Esophagus (tissue), 2 donors: Measurements from ENCODE around the gene OPCML. TPM values are rescaled to one million over a fixed set of nuclear protein-coding genes. Genes with fewer than 3 reads are reported as not detected.

Experiments
- H3K27ac ChIP-seq, 2 donors: one replicate each; pipeline ENCODE4 v1.5.1; 2013; ENCODE audit warnings: low read depth in 2 of 2, mild to moderate bottlenecking in 2 of 2, inconsistent platforms in 1 of 2, low read length in 1 of 2, moderate library complexity in 1 of 2
- H3K27me3 ChIP-seq, 2 donors: one replicate each; pipeline ENCODE4 v1.6.1; 2013; ENCODE audit warnings: low read length in 2 of 2, control low read depth in 1 of 2, mild to moderate bottlenecking in 1 of 2; ENCODE audit not compliant: insufficient read depth in 2 of 2, control insufficient read depth in 1 of 2
- H3K36me3 ChIP-seq, 2 donors: one replicate each; pipeline ENCODE4 v1.6.1; 2013; ENCODE audit warnings: low read length in 1 of 2; ENCODE audit not compliant: control insufficient read depth in 2 of 2, insufficient read depth in 2 of 2
- H3K4me1 ChIP-seq, 2 donors: one replicate each; pipeline ENCODE4 v1.6.1; 2013; ENCODE audit warnings: low read length in 1 of 2; ENCODE audit not compliant: control insufficient read depth in 2 of 2, insufficient read depth in 2 of 2
- H3K4me3 ChIP-seq, 2 donors: one replicate each; pipeline ENCODE4 v1.5.1; 2013; ENCODE audit warnings: low read length in 2 of 2, mild to moderate bottlenecking in 2 of 2, low read depth in 1 of 2, moderate library complexity in 1 of 2
- H3K9me3 ChIP-seq, 2 donors: one replicate each; pipeline ENCODE4 v1.6.1; 2013; ENCODE audit warnings: mild to moderate bottlenecking in 2 of 2, low read depth in 1 of 2, low read length in 1 of 2, moderate library complexity in 1 of 2; ENCODE audit not compliant: control insufficient read depth in 2 of 2, insufficient read depth in 1 of 2
- WGBS, 2 donors: extraction: QIAGEN DNeasy Blood & Tissue Kit; methylation state at CpG; one replicate each; pipeline ENCODE4 v1.1.7; 2013; 5-methylcytosine and 5-hydroxymethylcytosine counted together
- polyA plus RNA-seq, 2 donors: library from polyadenylated mRNA; stranded (reverse); fragments of 200-250 nt; gene quantifications; one replicate each; pipeline ENCODE4 v1.2.3, GENCODE V29; 2013
- donor health status: healthy with polysubstance abuse.
- donor health status: Bipolar disorder and iron deficiency.

OPCML gene
- polyA plus RNA-seq, 2 donors, result 0.04 to 0.05 TPM

DNA sequence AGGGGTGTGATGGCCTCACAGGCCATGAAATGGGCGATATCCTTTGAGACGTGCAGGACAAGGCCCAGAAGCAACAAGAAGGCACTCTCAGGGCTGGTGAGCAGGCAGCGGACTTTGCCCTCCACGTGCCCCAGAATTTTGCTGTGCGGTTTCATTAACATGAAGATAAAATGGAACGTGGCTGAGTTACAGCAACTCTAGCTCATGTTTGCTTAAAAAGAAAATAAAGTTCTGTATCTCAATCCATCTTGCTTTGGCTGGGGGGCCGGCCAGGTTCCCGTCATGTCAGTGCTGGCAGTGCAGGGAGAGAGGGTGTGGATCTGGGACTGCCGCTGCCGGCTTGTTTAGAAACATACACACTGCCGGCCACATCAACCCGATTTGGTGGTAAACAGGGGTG lies 370.1 kb downstream of the OPCML start:
- Histone ChIP-seq H3K9me3 (no peaks in the 10 kb centered on the region), H3K27me3 (no peaks in the 10 kb centered on the region), H3K4me1 (no peaks in the 10 kb centered on the region), H3K4me3 (no peak overlapping the region), H3K36me3 (no peaks in the 10 kb centered on the region), H3K27ac (no peak overlapping the region)
- WGBS, 2 donors, result 52 to 68% methylated on average over 12 of the region's 12 CpGs

DNA sequence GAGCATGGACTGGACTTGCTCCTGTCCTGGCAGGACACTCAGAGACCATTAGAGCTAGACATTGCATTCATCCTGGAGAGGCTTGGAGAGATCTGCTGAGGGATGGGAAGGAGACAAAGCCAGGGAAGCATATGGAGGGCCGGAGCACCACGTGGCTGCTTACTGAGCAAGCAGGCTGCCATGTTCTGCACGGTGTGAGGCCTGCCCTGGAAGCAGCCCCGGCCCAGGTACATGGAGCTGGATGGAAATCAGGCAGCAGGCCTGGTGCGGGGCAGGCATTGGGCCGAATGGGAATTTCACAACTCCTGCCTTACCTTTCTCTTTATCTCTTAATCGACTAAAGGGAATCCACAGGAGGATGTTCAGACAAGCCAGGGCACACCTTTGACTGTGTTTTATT lies 371.5 kb downstream of the OPCML start:
- Histone ChIP-seq H3K4me3 (no peak overlapping the region), H3K4me1 (no peaks in the 10 kb centered on the region), H3K27me3 (no peaks in the 10 kb centered on the region), H3K36me3 (no peaks in the 10 kb centered on the region), H3K27ac (no peak overlapping the region), H3K9me3 (peaks cover 0 to 1% of the 10 kb centered on the region in 2 donors)
- 73% methylated on average over 7 of the region's 7 CpGs for WGBS, 2 donors

DNA sequence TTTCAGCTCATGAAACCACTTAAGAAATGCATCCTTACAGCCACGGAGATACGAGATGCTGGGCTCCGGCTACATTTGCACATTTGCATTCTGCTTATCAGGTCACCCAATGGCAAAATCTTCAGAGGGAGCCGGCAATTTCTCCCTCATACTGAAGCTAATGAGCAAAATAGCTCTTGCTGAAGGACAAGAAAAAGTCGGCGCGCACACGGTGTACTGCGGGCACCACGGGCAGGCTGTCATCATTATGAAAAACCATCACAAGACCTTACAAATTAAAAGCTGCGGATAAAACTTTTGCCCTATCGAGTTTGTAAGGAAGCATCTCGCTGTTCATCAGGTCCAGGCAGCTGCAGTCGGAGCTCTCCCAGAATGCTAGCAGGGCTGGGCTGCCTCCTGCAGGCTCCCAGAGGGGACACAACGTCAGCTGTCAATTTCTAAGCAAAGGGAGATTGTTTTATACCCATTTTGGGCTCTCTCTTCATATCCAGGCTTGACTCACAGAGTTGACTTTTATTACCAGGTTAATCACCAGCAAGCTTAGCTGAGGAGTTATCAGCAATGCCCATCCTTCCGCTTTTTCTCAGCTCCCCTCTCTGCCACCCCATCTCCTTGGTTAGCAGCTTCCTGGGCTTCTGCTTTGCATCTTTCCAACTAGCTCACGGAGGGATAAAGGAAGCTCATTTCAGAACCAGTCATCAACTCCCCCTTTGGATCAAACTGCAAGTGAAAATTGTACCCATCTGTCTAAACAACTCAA lies 375.1 kb downstream of the OPCML start:
- WGBS, 2 donors, result 53 to 57% methylated on average over 17 of the region's 17 CpGs
- H3K9me3 ChIP-seq, result peaks cover 0 to 1% of the 10 kb centered on the region in 2 donors
- no peak overlapping the region for H3K4me3 ChIP-seq
- no peaks in the 10 kb centered on the region for H3K4me1 ChIP-seq
- H3K27ac ChIP-seq, result no peak overlapping the region
- H3K36me3 ChIP-seq, result no peaks in the 10 kb centered on the region
- H3K27me3 ChIP-seq, result no peaks in the 10 kb centered on the region

DNA sequence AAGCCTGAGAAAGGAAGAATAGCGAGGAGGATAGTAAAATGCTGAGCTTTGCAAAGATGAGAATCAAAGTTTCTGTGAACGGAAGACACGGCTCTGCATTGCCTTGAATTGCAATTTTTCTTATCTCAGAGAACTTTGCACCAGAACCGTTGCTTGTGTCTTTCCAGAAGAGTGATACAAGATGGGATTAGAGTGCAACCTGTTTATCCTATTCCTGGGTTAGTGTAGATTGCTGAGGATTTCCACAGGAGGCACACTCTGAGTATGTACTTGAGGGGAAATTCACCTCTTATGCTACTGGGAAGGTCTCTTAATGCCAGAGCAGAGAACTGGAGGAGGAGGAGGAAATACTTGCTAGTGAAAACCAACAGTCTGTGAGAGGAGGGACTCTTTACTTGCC lies 377.5 kb downstream of the OPCML start:
- H3K4me3 ChIP-seq, result no peak overlapping the region
- WGBS, 2 donors, result 62 to 76% methylated on average over 4 of the region's 4 CpGs
- no peaks in the 10 kb centered on the region for H3K36me3 ChIP-seq
- H3K4me1 ChIP-seq, result no peaks in the 10 kb centered on the region
- H3K27ac ChIP-seq, result no peak overlapping the region
- peaks cover 0 to 1% of the 10 kb centered on the region in 2 donors for H3K9me3 ChIP-seq
- H3K27me3 ChIP-seq, result no peaks in the 10 kb centered on the region

DNA sequence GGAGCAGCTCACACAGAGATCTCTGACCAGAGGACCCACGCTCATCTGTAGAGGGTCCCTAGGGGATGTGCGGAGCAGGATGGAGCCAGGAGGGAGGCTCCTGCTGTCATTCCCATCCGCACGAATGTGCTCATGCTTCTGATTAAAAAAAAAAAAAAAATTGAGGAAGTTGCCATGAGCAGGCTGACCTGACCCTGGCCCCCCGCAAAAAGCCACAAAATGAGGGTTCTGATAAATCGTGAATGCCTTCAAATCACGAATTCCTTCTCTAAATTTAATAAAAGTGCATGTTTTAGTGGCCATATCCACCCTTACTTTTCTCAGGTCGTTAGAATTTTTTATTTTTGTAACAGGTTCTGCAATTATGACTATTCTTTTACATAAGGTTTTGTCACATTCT lies 378.2 kb downstream of the OPCML start:
- H3K27ac ChIP-seq, result no peak overlapping the region
- H3K4me3 ChIP-seq, result no peak overlapping the region
- peaks cover 0 to 1% of the 10 kb centered on the region in 2 donors for H3K9me3 ChIP-seq
- no peaks in the 10 kb centered on the region for H3K27me3 ChIP-seq
- no peaks in the 10 kb centered on the region for H3K4me1 ChIP-seq
- H3K36me3 ChIP-seq, result no peaks in the 10 kb centered on the region
- WGBS, 2 donors, result 72 to 75% methylated on average over 8 of the region's 8 CpGs

DNA sequence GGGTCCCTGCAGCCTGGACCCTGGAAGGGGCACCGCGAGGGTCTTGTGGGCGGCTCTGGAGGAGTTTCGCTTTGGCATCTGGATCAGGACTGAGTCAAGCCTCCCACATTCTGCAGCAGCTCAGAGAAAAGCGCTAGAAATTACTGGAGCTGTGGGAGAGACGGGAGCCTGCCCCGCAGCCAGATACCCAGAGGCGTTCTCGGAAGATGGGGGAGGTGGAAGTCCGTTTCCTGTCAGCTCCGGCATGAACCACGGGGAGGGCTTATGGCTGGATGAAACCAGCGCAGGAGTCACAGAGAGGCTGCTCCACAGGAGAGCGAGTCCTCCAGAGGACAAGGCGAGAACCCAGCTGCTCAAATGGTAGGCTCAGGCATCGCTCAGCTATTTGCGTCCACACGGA lies 379.3 kb downstream of the OPCML start:
- Histone ChIP-seq H3K27me3 (no peaks in the 10 kb centered on the region), H3K4me1 (no peaks in the 10 kb centered on the region)
- WGBS, 2 donors, result 70 to 72% methylated on average over 18 of the region's 18 CpGs

DNA sequence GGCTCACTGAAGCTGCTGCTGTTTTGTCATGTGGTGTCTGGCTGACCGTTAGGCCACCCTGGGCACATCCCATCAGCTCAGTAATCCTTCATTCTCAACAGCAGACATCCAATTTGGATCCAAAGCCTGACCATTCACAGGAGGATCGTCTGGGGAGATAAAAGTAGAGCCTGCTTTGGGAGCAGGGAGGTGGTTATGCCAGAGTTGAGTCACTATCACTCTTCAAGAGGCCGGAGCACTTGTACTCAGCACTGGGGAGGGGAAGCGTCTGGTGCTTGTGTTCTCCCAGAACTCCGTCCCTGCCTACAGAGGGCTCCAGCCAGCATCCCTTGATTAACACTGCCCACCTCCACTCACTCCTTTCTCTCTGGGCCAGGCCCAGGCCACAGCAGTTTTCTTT lies 382.6 kb downstream of the OPCML start:
- no peak overlapping the region for H3K27ac ChIP-seq
- H3K36me3 ChIP-seq, result no peaks in the 10 kb centered on the region
- H3K4me1 ChIP-seq, result no peaks in the 10 kb centered on the region
- H3K27me3 ChIP-seq, result no peaks in the 10 kb centered on the region
- H3K9me3 ChIP-seq, result no peaks in the 10 kb centered on the region
- WGBS, 2 donors, result 57 to 62% methylated on average over 5 of the region's 5 CpGs
- no peak overlapping the region for H3K4me3 ChIP-seq

More for the DNA sequence above, 379.3 kb downstream of the OPCML start:
- peaks cover 0 to 1% of the 10 kb centered on the region in 2 donors for H3K9me3 ChIP-seq
- H3K4me3 ChIP-seq, result no peak overlapping the region
- H3K36me3 ChIP-seq, result no peaks in the 10 kb centered on the region
- no peak overlapping the region for H3K27ac ChIP-seq

DNA sequence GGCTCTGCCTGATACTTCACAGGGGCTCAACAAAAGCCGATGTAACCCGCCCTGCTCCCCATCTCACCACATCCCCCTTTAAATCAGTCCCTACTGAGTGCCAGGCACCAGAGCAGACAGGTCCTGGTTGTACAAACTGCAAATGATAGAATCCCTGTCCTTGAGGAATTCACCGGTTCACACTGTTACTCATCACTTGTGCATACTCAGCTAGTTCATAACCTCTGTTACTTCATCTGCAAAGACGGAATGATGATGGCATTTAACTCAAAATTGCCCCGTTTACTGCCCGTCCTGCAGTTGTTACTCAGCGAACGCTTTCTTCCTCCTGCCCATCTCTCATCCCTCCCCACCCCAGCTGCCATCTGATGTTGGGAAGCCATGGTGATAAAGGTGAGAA lies 384.7 kb downstream of the OPCML start:
- no peak overlapping the region for H3K4me3 ChIP-seq
- no peaks in the 10 kb centered on the region for H3K36me3 ChIP-seq
- 84 to 88% methylated on average over 8 of the region's 8 CpGs for WGBS, 2 donors
- no peak overlapping the region for H3K27ac ChIP-seq
- H3K27me3 ChIP-seq, result no peaks in the 10 kb centered on the region
- no peaks in the 10 kb centered on the region for H3K4me1 ChIP-seq
- no peaks in the 10 kb centered on the region for H3K9me3 ChIP-seq

DNA sequence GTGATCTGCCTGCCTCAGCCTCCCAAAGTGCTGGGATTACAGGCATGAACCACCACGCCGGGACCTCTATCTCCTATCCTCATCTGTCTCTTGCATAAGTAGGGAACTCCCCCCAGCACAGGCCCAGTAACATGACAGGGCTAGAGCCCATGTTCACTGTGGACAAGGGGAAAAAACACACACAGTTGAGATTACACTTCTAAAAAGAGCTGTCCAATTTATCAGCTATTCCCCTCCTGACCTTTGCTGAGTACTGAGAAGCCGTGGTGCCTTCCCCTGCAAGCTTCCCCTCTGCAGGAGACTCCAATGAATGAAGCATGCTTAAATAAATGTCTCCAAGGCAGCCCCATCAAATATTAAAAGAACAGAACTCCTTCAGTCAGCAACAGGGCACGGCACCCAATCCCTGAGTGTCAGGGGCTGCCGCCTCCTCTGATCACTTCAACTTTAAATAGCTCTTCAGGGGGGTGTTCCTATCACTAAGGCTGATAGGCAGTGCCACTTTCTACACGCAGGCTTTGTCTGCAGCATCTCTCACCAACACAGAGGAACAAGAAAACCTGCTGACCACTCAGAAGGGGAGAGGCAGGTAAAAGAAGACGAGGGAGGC lies 385.5 kb downstream of the OPCML start:
- 63 to 72% methylated on average over 7 of the region's 7 CpGs for WGBS, 2 donors
- Histone ChIP-seq H3K27me3 (no peaks in the 10 kb centered on the region), H3K36me3 (no peaks in the 10 kb centered on the region), H3K4me3 (no peak overlapping the region), H3K27ac (no peak overlapping the region), H3K4me1 (no peaks in the 10 kb centered on the region), H3K9me3 (no peaks in the 10 kb centered on the region)

DNA sequence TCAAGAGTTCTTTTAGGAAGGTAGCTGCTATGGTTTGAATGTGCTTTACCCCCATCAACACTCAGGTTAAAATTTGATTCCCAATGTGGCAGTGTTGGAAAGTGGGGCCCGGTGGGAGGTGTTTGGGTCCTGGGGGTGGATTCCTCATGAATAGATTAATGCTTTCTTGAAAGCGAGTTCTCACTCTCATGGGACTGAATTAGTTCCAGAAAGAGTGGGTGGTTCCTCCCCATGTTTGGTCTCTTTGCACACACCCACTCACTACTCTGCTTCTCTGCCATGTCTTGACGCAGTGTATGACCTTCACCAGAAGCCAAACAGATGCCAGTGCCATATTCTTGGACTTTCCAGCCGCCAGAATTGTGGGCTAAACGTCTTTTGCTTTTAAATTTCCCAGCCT lies 394.4 kb downstream of the OPCML start:
- Histone ChIP-seq H3K36me3 (no peaks in the 10 kb centered on the region), H3K27me3 (no peaks in the 10 kb centered on the region), H3K9me3 (no peaks in the 10 kb centered on the region), H3K4me3 (no peak overlapping the region), H3K27ac (no peak overlapping the region), H3K4me1 (no peaks in the 10 kb centered on the region)
- 66 to 77% methylated on average over 5 of the region's 5 CpGs for WGBS, 2 donors
